Testis (tissue), 3 donors: ENCODE results near the gene RPS6KA5. TPM values are rescaled to one million over a fixed set of nuclear protein-coding genes. Genes with fewer than 3 reads are reported as not detected.

Experiments
- DNase-seq: peaks from one replicate; pipeline ENCODE4 v3.0.0-alpha.2; 2019
- H3K27ac ChIP-seq, 2 donors: fragments of 200-600 bp; sonication (generic); one replicate each; pipeline ENCODE4 v1.5.1; 2019
- H3K27me3 ChIP-seq: fragments of 200-600 bp; sonication (generic); one replicate; pipeline ENCODE4 v1.5.1; 2019
- H3K36me3 ChIP-seq: fragments of 200-600 bp; sonication (generic); one replicate; pipeline ENCODE4 v1.5.1; 2017; ENCODE audit warnings: low read depth; ENCODE audit errors: missing control alignments
- H3K4me1 ChIP-seq: fragments of 200-600 bp; sonication (generic); one replicate; pipeline ENCODE4 v1.5.1; 2019
- H3K4me3 ChIP-seq, 2 donors: fragments of 200-600 bp; sonication (generic); one replicate each; pipeline ENCODE4 v1.5.1; 2017 to 2019
- H3K9me3 ChIP-seq: fragments of 200-600 bp; sonication (generic); one replicate; pipeline ENCODE4 v1.5.1; 2017
- POLR2A ChIP-seq: fragments of 450-650 bp; IDR thresholded peaks from one replicate; pipeline ENCODE4 v1.6.1; 2017; ENCODE audit warnings: antibody characterized with exemption, mild to moderate bottlenecking, moderate library complexity
- WGBS, 2 donors: methylation state at CpG; one replicate each; pipeline ENCODE4 v1.1.5; 2018; 5-methylcytosine and 5-hydroxymethylcytosine counted together
- intact Hi-C: fragments of 100-400 bp; cut with DNase I; formaldehyde crosslinking; loops from one replicate; pipeline ENCODE4 v1.15.1; 2023; ENCODE audit warnings: low total_unique reads
- polyA plus RNA-seq: library from polyadenylated mRNA; stranded (reverse); fragments of 350-450 nt; fragmentation: Illumina TruSeq; extraction: RNeasy Lipid Tissue Mini Kit (QIAGEN cat#74804); gene quantifications from one replicate; pipeline ENCODE4 v1.2.3, GENCODE V29; 2014; ENCODE audit warnings: low read depth, low replicate concordance; ENCODE audit not compliant: insufficient read depth
- total RNA-seq, 2 donors: library from RNA; depleted of rRNA; stranded (reverse); fragments of >200 nt; gene quantifications; one replicate each; pipeline ENCODE4 v1.2.3, GENCODE V29; 2016
- TF ChIP-seq, protein P1 (sequence below), 3 experiments: fragments of 450-650 bp in 2 of 3; fragments of 200-600 bp in 1 of 3; sonication (generic) in 1 of 3; IDR thresholded peaks; one replicate each; pipeline ENCODE4 v1.5.1; 2016 to 2019; ENCODE audit warnings: antibody characterized with exemption in 3 of 3, mild to moderate bottlenecking in 2 of 3, moderate library complexity in 1 of 3

Gene RPS6KA5
- total and polyA plus RNA-seq, 3 donors from 2014 or later, result 6.4 to 11.0 (median 9.4) TPM

DNA sequence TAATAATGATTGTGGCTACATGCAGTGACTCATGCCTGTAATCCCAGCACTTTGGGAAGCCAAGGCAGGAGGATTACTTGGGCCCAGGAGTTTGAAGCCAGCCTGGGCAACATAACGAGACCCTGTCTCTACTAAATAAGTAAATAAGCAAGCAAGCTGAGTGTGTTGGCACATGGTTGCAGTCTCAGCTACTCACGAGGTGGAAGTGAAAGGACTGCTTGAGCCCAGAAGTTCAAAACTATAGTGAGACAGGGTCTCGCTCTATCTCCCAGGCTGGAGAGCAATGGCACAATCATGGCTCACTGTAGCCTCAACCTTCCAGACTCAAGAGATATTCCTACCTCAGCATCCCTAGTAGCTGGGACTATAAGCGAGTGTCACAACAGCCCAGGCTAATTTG lies 64.7 kb downstream of the RPS6KA5 start:
- intact Hi-C loops, result no loop called here
- no peak overlapping the region for H3K4me3 ChIP-seq
- WGBS, 2 donors, result 95 to 98% methylated on average over 4 of the region's 4 CpGs
- TF ChIP-seq POLR2A, result no peak
- TF ChIP-seq, protein P1, sequence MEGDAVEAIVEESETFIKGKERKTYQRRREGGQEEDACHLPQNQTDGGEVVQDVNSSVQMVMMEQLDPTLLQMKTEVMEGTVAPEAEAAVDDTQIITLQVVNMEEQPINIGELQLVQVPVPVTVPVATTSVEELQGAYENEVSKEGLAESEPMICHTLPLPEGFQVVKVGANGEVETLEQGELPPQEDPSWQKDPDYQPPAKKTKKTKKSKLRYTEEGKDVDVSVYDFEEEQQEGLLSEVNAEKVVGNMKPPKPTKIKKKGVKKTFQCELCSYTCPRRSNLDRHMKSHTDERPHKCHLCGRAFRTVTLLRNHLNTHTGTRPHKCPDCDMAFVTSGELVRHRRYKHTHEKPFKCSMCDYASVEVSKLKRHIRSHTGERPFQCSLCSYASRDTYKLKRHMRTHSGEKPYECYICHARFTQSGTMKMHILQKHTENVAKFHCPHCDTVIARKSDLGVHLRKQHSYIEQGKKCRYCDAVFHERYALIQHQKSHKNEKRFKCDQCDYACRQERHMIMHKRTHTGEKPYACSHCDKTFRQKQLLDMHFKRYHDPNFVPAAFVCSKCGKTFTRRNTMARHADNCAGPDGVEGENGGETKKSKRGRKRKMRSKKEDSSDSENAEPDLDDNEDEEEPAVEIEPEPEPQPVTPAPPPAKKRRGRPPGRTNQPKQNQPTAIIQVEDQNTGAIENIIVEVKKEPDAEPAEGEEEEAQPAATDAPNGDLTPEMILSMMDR (IDR thresholded peaks at IDR 0.05), result no peak
- no peak for DNase-seq
- no peaks in the 10 kb centered on the region for H3K36me3 ChIP-seq
- H3K27me3 ChIP-seq, result no peaks in the 10 kb centered on the region
- H3K27ac ChIP-seq, result no peak overlapping the region
- no peaks in the 10 kb centered on the region for H3K4me1 ChIP-seq
- no peaks in the 10 kb centered on the region for H3K9me3 ChIP-seq

GRCh38 chr14:90993792-90994191 lies 66.6 kb downstream of the RPS6KA5 start:
- Histone ChIP-seq H3K27me3 (no peaks in the 10 kb centered on the region), H3K9me3 (no peaks in the 10 kb centered on the region), H3K27ac (no peak overlapping the region), H3K4me3 (no peak overlapping the region), H3K36me3 (no peaks in the 10 kb centered on the region), H3K4me1 (no peaks in the 10 kb centered on the region)
- intact Hi-C loops, result no loop called here
- TF ChIP-seq, protein P1 (IDR thresholded peaks at IDR 0.05), result no peak
- no peak for TF ChIP-seq POLR2A
- WGBS, 2 donors, result 94 to 97% methylated on average over 3 of the region's 3 CpGs
- no peak for DNase-seq

DNA sequence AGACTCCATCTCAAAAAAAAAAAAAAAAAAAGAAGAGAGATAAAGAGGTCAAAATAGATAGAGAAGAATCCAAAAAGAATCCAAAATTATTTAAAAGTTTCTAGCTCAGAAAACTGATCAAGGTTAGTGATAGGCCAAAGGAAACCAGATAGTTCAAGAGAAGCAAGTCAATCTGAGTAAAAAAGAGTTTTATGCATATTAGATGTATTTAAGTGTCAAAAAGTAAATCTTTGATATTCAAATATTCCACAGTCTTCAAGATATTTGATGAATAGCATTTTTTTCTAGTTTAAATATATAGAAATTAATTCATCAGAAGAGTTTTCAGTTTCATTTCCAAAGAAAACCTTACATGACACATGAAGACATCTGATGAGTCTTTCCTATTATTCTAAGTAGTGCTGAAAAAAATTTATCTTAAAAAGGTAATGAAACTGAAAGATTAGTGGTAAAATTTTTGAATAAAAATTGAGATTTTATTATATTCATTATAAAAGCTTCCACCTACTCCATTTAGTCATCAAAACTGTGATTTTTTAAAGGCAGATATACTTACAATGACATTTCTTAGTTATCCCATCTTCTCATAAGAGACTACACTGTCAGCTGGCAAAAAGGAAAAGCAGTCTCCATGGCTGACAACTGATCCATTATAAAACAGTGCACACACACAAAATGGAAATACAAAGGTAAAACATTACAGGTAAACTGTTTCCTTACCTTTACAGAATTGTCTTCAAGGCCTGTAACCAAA lies 68.6 kb downstream of the RPS6KA5 start:
- TF ChIP-seq, protein P1 (IDR thresholded peaks at IDR 0.05), result no peak
- H3K4me3 ChIP-seq, result no peak overlapping the region
- no peak for DNase-seq
- intact Hi-C loops, result no loop called here
- no peaks in the 10 kb centered on the region for H3K4me1 ChIP-seq
- no peaks in the 10 kb centered on the region for H3K36me3 ChIP-seq
- no peak overlapping the region for H3K27ac ChIP-seq
- H3K9me3 ChIP-seq, result no peaks in the 10 kb centered on the region
- no peaks in the 10 kb centered on the region for H3K27me3 ChIP-seq

DNA sequence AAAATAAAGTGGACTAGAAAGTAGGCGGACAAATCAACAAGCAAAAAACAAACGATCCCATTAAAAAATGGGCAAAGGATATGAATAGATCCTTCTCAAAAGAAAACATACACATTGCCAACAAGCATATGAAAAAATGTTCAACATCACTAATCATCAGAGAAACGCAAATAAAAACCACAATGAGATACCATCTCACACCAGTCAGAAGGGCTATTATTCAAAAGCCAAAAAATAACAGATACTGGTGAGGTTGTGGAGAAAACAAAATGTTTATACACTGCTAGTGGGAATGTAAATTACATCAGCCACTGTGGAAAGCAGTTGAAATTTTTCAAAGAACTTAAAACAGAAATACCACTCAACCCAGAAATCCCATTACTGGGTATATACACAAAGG lies 70.3 kb downstream of the RPS6KA5 start:
- no peak for DNase-seq
- H3K4me3 ChIP-seq, result no peak overlapping the region
- H3K9me3 ChIP-seq, result no peaks in the 10 kb centered on the region
- intact Hi-C loops, result no loop called here
- TF ChIP-seq POLR2A, result no peak
- TF ChIP-seq, protein P1 (IDR thresholded peaks at IDR 0.05), result no peak
- no peaks in the 10 kb centered on the region for H3K27me3 ChIP-seq
- no peaks in the 10 kb centered on the region for H3K4me1 ChIP-seq
- 83 to 87% methylated on average over 3 of the region's 3 CpGs for WGBS, 2 donors
- H3K36me3 ChIP-seq, result no peaks in the 10 kb centered on the region
- no peak overlapping the region for H3K27ac ChIP-seq

DNA sequence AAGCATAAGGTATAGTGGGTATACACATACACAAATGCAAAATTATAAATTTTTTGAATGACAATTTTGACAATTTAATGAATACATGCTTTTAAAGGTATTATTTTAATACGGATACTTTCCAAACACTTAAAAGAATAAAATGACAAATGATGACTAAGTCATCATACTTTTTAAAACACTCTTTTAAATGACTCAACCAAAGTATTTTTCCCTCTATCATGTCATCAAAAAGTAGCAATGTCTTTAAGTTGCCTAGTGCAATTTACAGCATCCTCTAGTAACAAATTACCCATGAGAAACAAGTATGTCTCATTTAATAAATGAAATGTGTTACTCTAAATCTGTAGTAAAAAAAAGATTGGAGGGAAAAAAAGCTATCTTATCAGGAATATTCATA lies 73.3 kb downstream of the RPS6KA5 start:
- H3K27me3 ChIP-seq, result no peaks in the 10 kb centered on the region
- intact Hi-C loops, result no loop called here
- no peak for TF ChIP-seq POLR2A
- TF ChIP-seq, protein P1 (IDR thresholded peaks at IDR 0.05), result no peak

More for the DNA sequence above, 73.3 kb downstream of the RPS6KA5 start:
- no peak overlapping the region for H3K4me3 ChIP-seq
- H3K36me3 ChIP-seq, result no peaks in the 10 kb centered on the region
- no peaks in the 10 kb centered on the region for H3K4me1 ChIP-seq
- H3K9me3 ChIP-seq, result no peaks in the 10 kb centered on the region
- H3K27ac ChIP-seq, result no peak overlapping the region
- 92 to 96% methylated on average over 1 of the region's 1 CpG for WGBS, 2 donors
- DNase-seq, result no peak
